ENCODE results near the gene GPATCH3. TPM values are rescaled to one million over a fixed set of nuclear protein-coding genes. Genes with fewer than 3 reads are reported as not detected.

Gene GPATCH3
- total RNA-seq, 2 experiments from 2014 or later: 7.0 to 8.7 TPM

- Mint-ChIP-seq H3K4me1 (no peaks in the 10 kb centered on the region), H3K27me3 (no peaks in the 10 kb centered on the region), H3K36me3 (ENCODE audit: low read depth) (no peaks in the 10 kb centered on the region), H3K4me3 (no peak overlapping the region), H3K9me3 (ENCODE audit: low read depth) (no peaks in the 10 kb centered on the region), H3K27ac (no peak overlapping the region)
- no peak for ATAC-seq
- DNase-seq: no peak
- CTCF ChIA-PET: no interaction called here
- intact Hi-C loops (cut with DNase I, micrococcal nuclease): no loop called here
- POLR2A ChIA-PET: no interaction called here
Observed at GRCh38 chr1:26912147-26912490, 11.9 kb upstream of the GPATCH3 start.

GRCh38 chr1:26911399-26912146 lies 11.3 kb upstream of the GPATCH3 start:
- Mint-ChIP-seq H3K4me3 (no peak overlapping the region), H3K4me1 (no peaks in the 10 kb centered on the region), H3K27ac (no peak overlapping the region), H3K27me3 (no peaks in the 10 kb centered on the region), H3K36me3 (ENCODE audit: low read depth) (no peaks in the 10 kb centered on the region), H3K9me3 (ENCODE audit: low read depth) (no peaks in the 10 kb centered on the region)
- CTCF ChIA-PET: interaction anchor here (1.1 kb wide), 1 partner anchor 24 kb away, joined by 4 read pairs; no protein-coding TSS in a partner anchor
- DNase-seq (no peak), ATAC-seq (no peak)
- intact Hi-C loops (cut with DNase I, micrococcal nuclease): no loop called here
- POLR2A ChIA-PET: no interaction called here

GRCh38 chr1:26910343-26911160 lies 10.3 kb upstream of the GPATCH3 start:
- Mint-ChIP-seq H3K36me3 (ENCODE audit: low read depth) (no peaks in the 10 kb centered on the region), H3K4me1 (no peaks in the 10 kb centered on the region), H3K9me3 (ENCODE audit: low read depth) (no peaks in the 10 kb centered on the region), H3K27me3 (no peaks in the 10 kb centered on the region), H3K27ac (no peak overlapping the region), H3K4me3 (no peak overlapping the region)
- ChIA-PET CTCF (interaction anchor here (1.1 kb wide), 1 partner anchor 23 kb away, joined by 4 read pairs; no protein-coding TSS in a partner anchor), POLR2A (no interaction called here)
- DNase-seq (no peak), ATAC-seq (no peak)
- intact Hi-C loops (cut with DNase I, micrococcal nuclease): no loop called here

- Mint-ChIP-seq H3K27ac (no peak overlapping the region), H3K4me1 (no peaks in the 10 kb centered on the region), H3K27me3 (no peaks in the 10 kb centered on the region), H3K36me3 (ENCODE audit: low read depth) (no peaks in the 10 kb centered on the region), H3K4me3 (no peak overlapping the region), H3K9me3 (ENCODE audit: low read depth) (no peaks in the 10 kb centered on the region)
- intact Hi-C loops (cut with DNase I, micrococcal nuclease): no loop called here
- CTCF ChIA-PET: no interaction called here
- POLR2A ChIA-PET: no interaction called here
- DNase-seq: no peak
- ATAC-seq: no peak
Observed at GRCh38 chr1:26909951-26910342, 9.7 kb upstream of the GPATCH3 start.

- DNase-seq (no peak), ATAC-seq (no peak)
- no peaks in the 10 kb centered on the region for H3K4me1 Mint-ChIP-seq
- H3K27me3 Mint-ChIP-seq: no peaks in the 10 kb centered on the region
- H3K36me3 Mint-ChIP-seq (ENCODE audit: low read depth): no peaks in the 10 kb centered on the region
- no peaks in the 10 kb centered on the region for H3K9me3 Mint-ChIP-seq (ENCODE audit: low read depth)
- H3K4me3 Mint-ChIP-seq: no peak overlapping the region
- POLR2A ChIA-PET: interaction anchor here (1.0 kb wide), 1 partner anchor 17 kb away, joined by 3 read pairs; the partner anchor contains the start of gene GPN2
- intact Hi-C loops (cut with DNase I, micrococcal nuclease): no loop called here
- no peak overlapping the region for H3K27ac Mint-ChIP-seq
- CTCF ChIA-PET: interaction anchor here (0.5 to 0.8 kb wide), 2 partner anchors 119 to 396 kb away, joined by 3 read pairs; no protein-coding TSS in a partner anchor
Observed at GRCh38 chr1:26907071-26907917, 7.0 kb upstream of the GPATCH3 start.

GRCh38 chr1:26900815-26901511 lies 696 bp upstream of the GPATCH3 start:
- H3K36me3 Mint-ChIP-seq (ENCODE audit: low read depth): peaks cover 3% of the 10 kb centered on the region
- ChIA-PET CTCF (interaction anchor here (0.6 to 3.2 kb wide), 7 partner anchors 11 to 683 kb away, joined by 3 to 20 read pairs (median 3); partner anchors contain the start of genes GPN2 and NUDC), POLR2A (interaction anchor here (0.5 to 3.3 kb wide), 9 partner anchors 11 to 1746 kb away, joined by 3 to 18 read pairs (median 4); partner anchors contain the start of genes GPN2 and NUDC)
- intact Hi-C loops (cut with DNase I, micrococcal nuclease): loop anchor here (1.0 to 2.0 kb wide), 6 partner anchors 11 to 400 kb away; partner anchors contain the start of genes GPN2 (in 2 of the 2), NUDC (in 2 of the 2) and WDTC1 (in 1 of the 2)
- H3K4me1 Mint-ChIP-seq: peaks cover 17% of the 10 kb centered on the region
- peak overlapping the region; percentile 94 for H3K4me3 Mint-ChIP-seq
- peak overlapping the region; percentile 100 for H3K27ac Mint-ChIP-seq
- no peaks in the 10 kb centered on the region for H3K9me3 Mint-ChIP-seq (ENCODE audit: low read depth)
- no peak for DNase-seq
- H3K27me3 Mint-ChIP-seq: no peaks in the 10 kb centered on the region
- no peak for ATAC-seq

- POLR2A ChIA-PET: interaction anchor here (0.6 to 0.7 kb wide), 3 partner anchors 204 to 478 kb away, joined by 3 to 6 read pairs (median 5); no protein-coding TSS in a partner anchor
- H3K27ac Mint-ChIP-seq: no peak overlapping the region
- CTCF ChIA-PET: interaction anchor here (0.7 to 1.5 kb wide), 3 partner anchors 7 to 407 kb away, joined by 3 to 11 read pairs (median 3); partner anchors contain the start of gene GPN2
Observed at GRCh38 chr1:26897351-26897750, 2.9 kb downstream of the GPATCH3 start.

GRCh38 chr1:26894263-26894662 lies 6.0 kb downstream of the GPATCH3 start:
- POLR2A ChIA-PET: no interaction called here
- DNase-seq (no peak), ATAC-seq (no peak)
- Mint-ChIP-seq H3K27me3 (no peaks in the 10 kb centered on the region), H3K4me3 (no peak overlapping the region), H3K27ac (no peak overlapping the region), H3K4me1 (peaks cover 13% of the 10 kb centered on the region), H3K36me3 (ENCODE audit: low read depth) (peaks cover 23% of the 10 kb centered on the region), H3K9me3 (ENCODE audit: low read depth) (no peaks in the 10 kb centered on the region)
- intact Hi-C loops (cut with DNase I, micrococcal nuclease): no loop called here
- CTCF ChIA-PET: interaction anchor here (0.5 to 1.4 kb wide), 4 partner anchors 15 to 267 kb away, joined by 3 read pairs; partner anchors contain the start of gene SFN

More at GRCh38 chr1:26897351-26897750, 2.9 kb downstream of the GPATCH3 start:
- peaks cover 17% of the 10 kb centered on the region for H3K4me1 Mint-ChIP-seq
- intact Hi-C loops (cut with DNase I, micrococcal nuclease): no loop called here
- H3K36me3 Mint-ChIP-seq (ENCODE audit: low read depth): peaks cover 20% of the 10 kb centered on the region
- H3K27me3 Mint-ChIP-seq: no peaks in the 10 kb centered on the region
- DNase-seq (no peak), ATAC-seq (no peak)
- H3K9me3 Mint-ChIP-seq (ENCODE audit: low read depth): no peaks in the 10 kb centered on the region
- no peak overlapping the region for H3K4me3 Mint-ChIP-seq

GRCh38 chr1:26890467-26890796 lies 9.8 kb downstream of the GPATCH3 start:
- intact Hi-C loops (cut with DNase I, micrococcal nuclease): loop anchor here (1.0 to 2.0 kb wide), 5 partner anchors 10 to 265 kb away; partner anchors contain the start of genes GPATCH3 (in 2 of the 2), NUDC (in 2 of the 2) and SLC9A1 (in 1 of the 2)
- peak; percentile 20 for ATAC-seq
- peak overlapping the region; percentile 92 for H3K4me3 Mint-ChIP-seq
- H3K27ac Mint-ChIP-seq: peak overlapping the region; percentile 91
- ChIA-PET CTCF (interaction anchor here (0.6 to 2.4 kb wide), 11 partner anchors 8 to 306 kb away, joined by 3 to 20 read pairs (median 3); partner anchors contain the start of gene GPATCH3), POLR2A (interaction anchor here (0.5 to 2.6 kb wide), 14 partner anchors 10 to 1934 kb away, joined by 3 to 20 read pairs (median 4); partner anchors contain the start of genes DHDDS, GPATCH3 and NUDC)
- H3K9me3 Mint-ChIP-seq (ENCODE audit: low read depth): no peaks in the 10 kb centered on the region
- no peaks in the 10 kb centered on the region for H3K27me3 Mint-ChIP-seq
- no peak for DNase-seq
- H3K36me3 Mint-ChIP-seq (ENCODE audit: low read depth): peaks cover 39% of the 10 kb centered on the region
- peaks cover 22% of the 10 kb centered on the region for H3K4me1 Mint-ChIP-seq
